CD4-positive, alpha-beta memory T cell (primary cell): ENCODE measurements around the gene CMYA5. TPM values are rescaled to one million over a fixed set of nuclear protein-coding genes. Genes with fewer than 3 reads are reported as not detected.

Source experiments
- CTCF ChIA-PET: fragments of 350-600 bp; sonication (Branson Sonifier 250); formaldehyde crosslinking; loops from one replicate; lab custom pipeline; 2021; ENCODE audit warnings: inconsistent platforms; ENCODE audit not compliant: partially characterized antibody; lab: Charles Lee
- POLR2A ChIA-PET: fragments of 350-600 bp; sonication (Branson Sonifier 250); formaldehyde crosslinking; loops from one replicate; lab custom pipeline; 2021; ENCODE audit not compliant: partially characterized antibody; lab: Charles Lee
- DNase-seq, 5 donors: peaks; one replicate each; pipeline versions ENCODE4 v3.0.0 to v3.0.0-alpha.2; 2020 to 2022; ENCODE audit warnings: mixed read lengths in 1 of 5
- H3K27ac ChIP-seq: one replicate; pipeline ENCODE4 v1.7.0; 2013; ENCODE audit warnings: low read depth, low read length
- H3K27me3 ChIP-seq: 2 replicates; pipeline ENCODE4 v1.7.0; 2013; ENCODE audit warnings: mild to moderate bottlenecking, low read length, moderate library complexity; ENCODE audit not compliant: insufficient read depth
- H3K36me3 ChIP-seq: 2 replicates; pipeline ENCODE4 v1.7.0; 2013; ENCODE audit warnings: mild to moderate bottlenecking, low read length, moderate library complexity; ENCODE audit not compliant: insufficient read depth
- H3K4me1 ChIP-seq: 2 replicates; pipeline ENCODE4 v1.7.0; 2013; ENCODE audit warnings: mild to moderate bottlenecking, low read length, moderate library complexity; ENCODE audit not compliant: insufficient read depth
- H3K4me3 ChIP-seq, 2 donors: one replicate each; pipeline ENCODE4 v1.7.0; 2013; ENCODE audit warnings: low read length in 2 of 2, mild to moderate bottlenecking in 1 of 2
- H3K9me3 ChIP-seq, 2 donors: one replicate each; pipeline ENCODE4 v1.7.0; 2013; ENCODE audit warnings: low read length in 2 of 2, control low read depth in 1 of 2; ENCODE audit not compliant: control insufficient read depth in 1 of 2
- H3K27ac Mint-ChIP-seq, 7 donors: one replicate each; pipeline ENCODE4 v1.8.0; 2020 to 2021; ENCODE audit warnings: mixed read lengths in 7 of 7, mild to moderate bottlenecking in 6 of 7, inconsistent platforms in 3 of 7, moderate library complexity in 3 of 7
- H3K27me3 Mint-ChIP-seq, 2 donors: one replicate each; pipeline ENCODE4 v1.8.0; 2020 to 2021; ENCODE audit warnings: mixed read lengths in 2 of 2
- H3K36me3 Mint-ChIP-seq, 2 donors: one replicate each; pipeline ENCODE4 v1.8.0; 2020 to 2021; ENCODE audit warnings: mixed read lengths in 2 of 2, inconsistent platforms in 1 of 2, mild to moderate bottlenecking in 1 of 2
- H3K4me1 Mint-ChIP-seq, 4 donors: one replicate each; pipeline ENCODE4 v1.8.0; 2020 to 2021; ENCODE audit warnings: mixed read lengths in 4 of 4, mild to moderate bottlenecking in 1 of 4
- H3K4me3 Mint-ChIP-seq, 8 donors: one replicate each; pipeline ENCODE4 v1.8.0; 2020 to 2021; ENCODE audit warnings: mixed read lengths in 8 of 8, mild to moderate bottlenecking in 7 of 8, moderate library complexity in 6 of 8, inconsistent platforms in 3 of 8
- H3K9me3 Mint-ChIP-seq, 8 donors: one replicate each; pipeline ENCODE4 v1.8.0; 2020 to 2021; ENCODE audit warnings: mixed read lengths in 8 of 8, mild to moderate bottlenecking in 5 of 8, inconsistent platforms in 3 of 8, moderate library complexity in 1 of 8
- intact Hi-C: fragments of 100-400 bp; cut with micrococcal nuclease; formaldehyde crosslinking; loops from one replicate; pipeline ENCODE4 v1.15.1; 2023
- polyA plus RNA-seq, 2 donors: library from polyadenylated mRNA; unstranded; fragments of 300-500 nt; fragmentation: Illumina TruSeq; gene quantifications; one replicate each; pipeline ENCODE4 v1.2.3, GENCODE V29; 2021
- total RNA-seq, 2 experiments: library from RNA; stranded (reverse); gene quantifications; one replicate each; pipeline ENCODE4 v1.2.3, GENCODE V29; 2021

CMYA5 gene
- total and polyA plus RNA-seq, 4 experiments from 2014 or later = 0.07 to 0.20 (median 0.18) TPM

DNA sequence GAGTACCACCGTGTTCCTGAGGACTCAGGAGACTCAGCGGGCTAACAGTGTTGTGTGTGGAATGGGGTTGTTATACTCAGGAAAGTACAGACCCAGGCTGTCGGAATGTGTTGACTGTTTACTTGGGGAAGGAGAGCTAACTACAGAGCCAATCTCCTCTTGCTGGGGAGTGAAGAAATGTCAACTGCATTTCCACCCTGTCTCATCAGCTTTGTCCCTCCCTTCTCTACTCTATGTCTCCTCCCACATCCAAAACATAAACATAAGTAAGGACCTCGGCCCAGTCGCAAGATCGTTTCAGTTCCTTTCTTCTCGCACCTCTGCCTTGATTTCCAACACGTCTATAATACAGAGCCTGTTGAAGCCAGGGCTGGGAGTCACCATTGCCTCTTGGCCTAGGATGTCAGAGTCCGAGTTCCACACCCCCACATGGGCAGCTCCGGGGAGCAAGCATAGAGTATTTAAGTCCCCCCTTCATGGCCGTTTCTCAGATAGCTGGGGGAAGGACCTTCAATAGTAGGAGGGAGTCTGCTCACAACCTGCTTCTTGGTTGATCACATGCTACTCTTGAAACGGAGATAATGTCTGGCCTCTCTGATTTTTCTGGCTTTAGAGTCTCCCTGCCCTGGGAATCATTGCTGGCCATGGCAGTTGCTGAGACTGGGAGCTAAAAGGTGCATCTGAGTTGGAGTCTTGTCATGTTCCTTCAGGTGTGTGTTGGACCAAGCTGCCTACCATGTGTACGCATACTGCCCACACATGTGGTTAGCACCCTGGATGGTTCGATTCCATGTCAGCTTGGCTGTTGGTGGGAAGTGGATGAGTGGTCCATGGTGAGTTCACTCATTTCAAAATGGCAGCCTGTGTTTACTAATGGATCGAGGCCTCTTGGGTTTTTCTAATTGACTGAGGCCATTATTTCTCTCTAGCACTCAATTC lies 154.1 kb downstream of the CMYA5 start:
- peaks cover 4 to 15% of the 10 kb centered on the region in 2 donors for H3K27me3 Mint-ChIP-seq
- no peaks in the 10 kb centered on the region for H3K27me3 ChIP-seq
- no peak for DNase-seq
- H3K9me3 Mint-ChIP-seq = no peaks in the 10 kb centered on the region
- CTCF ChIA-PET = interaction anchor here (0.7 kb wide), 1 partner anchor 10 kb away, joined by 3 read pairs; no protein-coding TSS in a partner anchor
- no peaks in the 10 kb centered on the region for H3K4me1 Mint-ChIP-seq
- no peak overlapping the region for H3K4me3 Mint-ChIP-seq
- no peak overlapping the region for H3K4me3 ChIP-seq
- H3K27ac ChIP-seq = no peak overlapping the region
- POLR2A ChIA-PET = no interaction called here
- no peaks in the 10 kb centered on the region for H3K4me1 ChIP-seq
- H3K36me3 Mint-ChIP-seq = no peaks in the 10 kb centered on the region
- no peak overlapping the region for H3K27ac Mint-ChIP-seq
- no peaks in the 10 kb centered on the region for H3K36me3 ChIP-seq
- no peaks in the 10 kb centered on the region for H3K9me3 ChIP-seq
- intact Hi-C loops = no loop called here

DNA sequence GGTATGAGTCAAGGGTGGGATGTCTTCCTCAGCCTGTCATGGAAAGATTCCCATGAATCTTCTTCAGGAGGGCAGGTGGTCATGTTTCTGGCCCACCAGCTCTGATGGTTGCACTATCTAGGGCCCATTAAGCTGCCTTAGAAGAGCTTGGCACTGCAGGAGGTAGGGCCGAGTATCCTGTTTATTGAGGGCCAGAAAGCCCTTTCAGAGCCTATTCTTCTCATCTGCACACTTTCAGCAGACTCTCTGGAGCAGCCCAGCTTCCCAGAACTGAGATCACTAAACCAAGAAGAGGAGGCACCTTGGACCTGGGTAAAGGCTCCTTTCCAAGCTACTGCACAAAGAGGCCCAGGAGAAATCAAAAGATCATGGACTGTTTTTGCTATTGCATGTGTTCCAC lies 154.9 kb downstream of the CMYA5 start:
- no peaks in the 10 kb centered on the region for H3K9me3 ChIP-seq
- no peaks in the 10 kb centered on the region for H3K36me3 Mint-ChIP-seq
- H3K4me3 ChIP-seq = no peak overlapping the region
- DNase-seq = no peak
- intact Hi-C loops = no loop called here
- peaks cover 2 to 18% of the 10 kb centered on the region in 2 donors for H3K27me3 Mint-ChIP-seq
- no peak overlapping the region for H3K4me3 Mint-ChIP-seq
- H3K27ac Mint-ChIP-seq = no peak overlapping the region
- ChIA-PET CTCF (interaction anchor here (1.4 kb wide), 1 partner anchor 13 kb away, joined by 9 read pairs; no protein-coding TSS in a partner anchor), POLR2A (no interaction called here)
- H3K9me3 Mint-ChIP-seq = no peaks in the 10 kb centered on the region
- H3K4me1 ChIP-seq = no peaks in the 10 kb centered on the region
- H3K27ac ChIP-seq = no peak overlapping the region
- H3K36me3 ChIP-seq = no peaks in the 10 kb centered on the region
- H3K27me3 ChIP-seq = no peaks in the 10 kb centered on the region
- no peaks in the 10 kb centered on the region for H3K4me1 Mint-ChIP-seq

DNA sequence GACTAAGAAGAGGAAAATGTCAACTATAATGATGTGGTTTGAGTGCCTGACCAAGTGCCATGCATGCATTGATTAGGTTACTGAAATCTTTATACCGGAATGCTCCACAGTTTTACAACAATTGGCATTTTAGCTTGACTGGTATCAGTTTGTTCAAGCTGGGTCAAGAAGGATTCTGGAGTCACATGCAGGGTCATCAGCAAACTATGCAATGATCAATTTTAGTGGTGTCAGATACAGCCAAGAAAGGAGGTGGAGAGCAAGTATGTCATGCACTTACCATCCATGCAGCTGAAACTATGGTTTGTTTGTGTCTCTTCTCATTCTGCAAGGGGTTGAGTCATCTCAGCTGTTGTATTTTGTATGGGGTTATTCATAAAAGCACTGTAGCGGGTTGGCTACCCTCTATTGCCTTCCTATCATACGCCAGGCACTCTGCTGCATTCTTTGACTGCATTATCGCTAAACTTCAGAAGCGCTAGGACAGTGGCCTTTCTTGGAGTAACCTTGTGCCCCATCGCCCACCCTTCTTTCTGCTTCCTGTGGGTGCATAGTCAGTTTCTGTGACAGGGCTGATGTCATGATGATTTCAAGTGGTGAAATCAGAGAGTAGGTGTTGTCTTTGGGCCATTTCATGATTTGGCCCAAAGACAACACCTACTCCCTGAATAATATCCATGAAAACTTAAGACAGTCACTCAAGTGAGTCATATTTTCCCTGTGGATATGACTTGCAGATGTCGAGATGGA lies 156.0 kb downstream of the CMYA5 start:
- POLR2A ChIA-PET = no interaction called here
- H3K4me1 Mint-ChIP-seq = no peaks in the 10 kb centered on the region
- no peak overlapping the region for H3K27ac ChIP-seq
- CTCF ChIA-PET = interaction anchor here (1.4 to 1.6 kb wide), 2 partner anchors 11 to 12 kb away, joined by 4 to 9 read pairs; no protein-coding TSS in a partner anchor
- H3K27ac Mint-ChIP-seq = no peak overlapping the region
- no peak for DNase-seq
- peaks cover under 1 to 14% of the 10 kb centered on the region in 2 donors for H3K27me3 Mint-ChIP-seq
- H3K27me3 ChIP-seq = no peaks in the 10 kb centered on the region
- no peaks in the 10 kb centered on the region for H3K4me1 ChIP-seq
- H3K9me3 ChIP-seq = no peaks in the 10 kb centered on the region
- H3K4me3 ChIP-seq = no peak overlapping the region
- intact Hi-C loops = no loop called here
- no peaks in the 10 kb centered on the region for H3K36me3 Mint-ChIP-seq
- no peaks in the 10 kb centered on the region for H3K36me3 ChIP-seq
- no peak overlapping the region for H3K4me3 Mint-ChIP-seq
- H3K9me3 Mint-ChIP-seq = no peaks in the 10 kb centered on the region

DNA sequence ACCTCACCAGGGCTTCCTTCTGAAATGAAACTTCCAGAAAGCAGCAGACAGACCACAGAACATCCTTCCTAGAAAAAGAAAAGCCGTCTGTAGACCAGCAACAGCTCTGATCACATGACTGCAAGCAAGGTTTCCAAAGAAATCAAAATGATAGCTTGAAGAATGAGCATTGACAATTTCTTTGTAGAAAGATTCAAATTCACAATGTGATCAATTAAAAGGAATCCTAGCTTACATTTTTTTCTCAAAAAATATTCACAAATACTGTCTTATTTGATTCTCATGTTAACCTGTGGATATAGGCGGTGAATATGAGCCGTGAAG lies 156.5 kb downstream of the CMYA5 start:
- Mint-ChIP-seq H3K9me3 (no peaks in the 10 kb centered on the region), H3K27ac (no peak overlapping the region), H3K4me1 (no peaks in the 10 kb centered on the region), H3K36me3 (no peaks in the 10 kb centered on the region), H3K27me3 (peaks cover 0 to 13% of the 10 kb centered on the region in 2 donors), H3K4me3 (no peak overlapping the region)
- H3K27me3 ChIP-seq = no peaks in the 10 kb centered on the region
- intact Hi-C loops = no loop called here
- no peaks in the 10 kb centered on the region for H3K9me3 ChIP-seq
- no peaks in the 10 kb centered on the region for H3K36me3 ChIP-seq
- no peak overlapping the region for H3K27ac ChIP-seq
- H3K4me3 ChIP-seq = no peak overlapping the region
- POLR2A ChIA-PET = no interaction called here
- DNase-seq = no peak
- no peaks in the 10 kb centered on the region for H3K4me1 ChIP-seq
- CTCF ChIA-PET = interaction anchor here (1.4 to 1.6 kb wide), 2 partner anchors 10 to 12 kb away, joined by 4 to 9 read pairs; no protein-coding TSS in a partner anchor

DNA sequence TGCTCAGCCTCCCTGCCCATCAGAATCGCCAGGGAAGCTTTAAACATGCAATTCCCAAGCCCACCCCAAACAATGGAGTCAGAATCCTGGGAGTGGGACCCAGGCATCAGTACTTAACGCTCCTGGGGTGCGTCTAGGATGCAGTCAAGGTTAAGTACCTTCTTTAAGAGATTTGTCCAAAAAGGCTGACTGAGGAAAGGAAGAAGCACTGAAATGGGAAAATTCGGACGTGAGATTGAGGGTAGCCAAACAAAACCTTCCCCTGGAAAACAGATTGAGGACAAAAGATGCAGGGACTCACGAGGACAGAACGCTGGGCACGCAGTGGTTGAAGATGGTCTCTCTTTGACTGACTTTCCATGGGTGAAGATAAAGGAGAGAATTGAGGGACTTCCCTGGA lies 157.9 kb downstream of the CMYA5 start:
- intact Hi-C loops = no loop called here
- no peaks in the 10 kb centered on the region for H3K9me3 Mint-ChIP-seq
- DNase-seq = no peak

DNA sequence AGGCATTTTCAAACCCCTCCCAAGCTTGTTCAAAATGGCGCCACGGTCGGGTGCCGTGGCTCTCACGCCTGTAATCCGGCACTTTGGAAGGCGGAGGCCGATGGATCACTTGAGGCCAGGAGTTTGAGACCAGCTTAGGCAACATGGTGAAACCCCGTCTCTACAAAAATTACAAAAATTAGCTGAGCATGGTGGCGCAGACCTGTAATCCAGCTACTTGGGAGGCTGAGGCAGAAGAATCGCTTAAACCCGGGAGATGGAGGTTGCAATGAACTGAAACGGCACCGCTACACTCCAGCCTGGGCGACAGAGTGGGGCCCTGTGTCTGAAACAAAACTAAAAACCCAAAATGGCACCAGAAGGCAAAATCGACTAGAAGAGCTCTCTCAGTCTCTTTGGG lies 159.4 kb downstream of the CMYA5 start:
- no peaks in the 10 kb centered on the region for H3K4me1 Mint-ChIP-seq
- Histone ChIP-seq H3K9me3 (no peaks in the 10 kb centered on the region), H3K27me3 (no peaks in the 10 kb centered on the region), H3K4me1 (no peaks in the 10 kb centered on the region), H3K4me3 (no peak overlapping the region), H3K27ac (no peak overlapping the region), H3K36me3 (no peaks in the 10 kb centered on the region)
- DNase-seq = no peak
- no peak overlapping the region for H3K27ac Mint-ChIP-seq
- intact Hi-C loops = no loop called here
- no peak overlapping the region for H3K4me3 Mint-ChIP-seq
- no peaks in the 10 kb centered on the region for H3K9me3 Mint-ChIP-seq
- ChIA-PET POLR2A (no interaction called here), CTCF (interaction anchor here (1.4 kb wide), 2 partner anchors 9 to 34 kb away, joined by 3 to 7 read pairs; no protein-coding TSS in a partner anchor)
- H3K36me3 Mint-ChIP-seq = no peaks in the 10 kb centered on the region
- peaks cover 3 to 6% of the 10 kb centered on the region in 2 donors for H3K27me3 Mint-ChIP-seq

More for the DNA sequence above, 157.9 kb downstream of the CMYA5 start:
- Mint-ChIP-seq H3K36me3 (no peaks in the 10 kb centered on the region), H3K4me3 (no peak overlapping the region), H3K27me3 (peaks cover 0 to 12% of the 10 kb centered on the region in 2 donors), H3K27ac (no peak overlapping the region), H3K4me1 (no peaks in the 10 kb centered on the region)
- ChIA-PET POLR2A (no interaction called here), CTCF (no interaction called here)
- no peaks in the 10 kb centered on the region for H3K9me3 ChIP-seq
- H3K27me3 ChIP-seq = no peaks in the 10 kb centered on the region
- H3K27ac ChIP-seq = no peak overlapping the region
- no peaks in the 10 kb centered on the region for H3K36me3 ChIP-seq
- H3K4me3 ChIP-seq = no peak overlapping the region
- no peaks in the 10 kb centered on the region for H3K4me1 ChIP-seq
